ENCODE data around the gene ROR1. TPM values are rescaled to one million over a fixed set of nuclear protein-coding genes. Genes with fewer than 3 reads are reported as not detected.

Gene ROR1
- total and polyA plus RNA-seq, 2 donors (not counting 1 experiment from before 2014, with no cell fraction given), result 0.46 to 16.0 TPM

DNA sequence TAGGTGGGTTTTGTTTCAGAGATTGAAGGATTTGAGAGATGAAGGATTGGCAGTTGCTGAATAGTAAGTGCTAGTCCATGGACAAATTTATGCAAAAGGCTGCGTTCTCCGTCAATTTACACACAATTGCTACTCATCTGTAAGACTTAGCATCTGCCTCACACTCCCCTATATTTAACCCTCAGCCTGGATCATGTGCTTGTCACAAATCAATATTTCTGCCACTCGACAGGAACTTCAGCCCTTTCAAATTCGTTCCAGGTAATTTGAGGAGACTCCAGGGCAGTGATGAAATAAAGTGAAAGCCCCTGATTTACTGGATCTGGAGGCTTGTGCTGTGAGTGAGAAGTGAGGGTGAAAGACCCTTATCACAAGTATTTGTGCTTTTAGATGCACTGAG lies 324.0 kb downstream of the ROR1 start:
- Mint-ChIP-seq H3K4me3 (no peak overlapping the region), H3K27ac (no peak overlapping the region), H3K27me3 (peaks cover 3% of the 10 kb centered on the region), H3K4me1 (no peaks in the 10 kb centered on the region), H3K9me3 (ENCODE audit: insufficient read depth) (no peaks in the 10 kb centered on the region)
- Histone ChIP-seq H3K27me3 (replicated peaks in 1 of 4; ENCODE audit: control extremely low read depth in 1 of 4, control insufficient read depth in 3 of 4, insufficient read depth in 4 of 4, low read length in 3 of 4) (no peaks in the 10 kb centered on the region), H3K79me2 (ENCODE audit: control insufficient read depth, insufficient read depth, low read length) (no peaks in the 10 kb centered on the region), H3K4me1 (ENCODE audit: control insufficient read depth in 2 of 2, insufficient read depth in 2 of 2, low read length in 2 of 2) (no peaks in the 10 kb centered on the region), H2AFZ (ENCODE audit: insufficient read depth, low read depth, low read length, poor library complexity, severe bottlenecking) (no peak overlapping the region), H4K20me1 (ENCODE audit: control insufficient read depth, insufficient read depth, low read length, poor library complexity, severe bottlenecking) (no peaks in the 10 kb centered on the region), H3K9ac (ENCODE audit: low read length) (no peak overlapping the region), H3K36me3 (replicated peaks in 1 of 2; ENCODE audit: control extremely low read depth in 1 of 2, control insufficient read depth in 1 of 2, extremely low read depth in 1 of 2, insufficient read depth in 2 of 2, low read length in 1 of 2) (no peaks in the 10 kb centered on the region), H3K27ac (ENCODE audit: low read length in 2 of 2) (no peak overlapping the region), H3K9me3 (ENCODE audit: control extremely low read depth in 1 of 3, control insufficient read depth in 2 of 3, insufficient read depth in 1 of 3, low read length in 2 of 3) (no peaks in the 10 kb centered on the region), H3K4me3 (ENCODE audit: control extremely low read depth in 1 of 5, extremely low read depth in 1 of 5, insufficient read depth in 1 of 5, low read depth in 2 of 5, low read length in 4 of 5) (no peak overlapping the region), H3K4me2 (replicated peaks; ENCODE audit: low read depth, low read length, poor library complexity, severe bottlenecking) (no peak overlapping the region)
- POLR2A ChIA-PET, result no interaction called here
- CTCF ChIA-PET, result interaction anchor here (0.6 kb wide), 1 partner anchor 9 kb away, joined by 3 read pairs; no protein-coding TSS in a partner anchor
- ATAC-seq (ENCODE audit: low read depth) (no peak), DNase-seq (no peak)
- intact Hi-C loops (cut with micrococcal nuclease), result no loop called here
- 92% methylated on average over 4 of the region's 4 CpGs for WGBS (ENCODE audit: insufficient coverage)
- TF ChIP-seq, protein P1, sequence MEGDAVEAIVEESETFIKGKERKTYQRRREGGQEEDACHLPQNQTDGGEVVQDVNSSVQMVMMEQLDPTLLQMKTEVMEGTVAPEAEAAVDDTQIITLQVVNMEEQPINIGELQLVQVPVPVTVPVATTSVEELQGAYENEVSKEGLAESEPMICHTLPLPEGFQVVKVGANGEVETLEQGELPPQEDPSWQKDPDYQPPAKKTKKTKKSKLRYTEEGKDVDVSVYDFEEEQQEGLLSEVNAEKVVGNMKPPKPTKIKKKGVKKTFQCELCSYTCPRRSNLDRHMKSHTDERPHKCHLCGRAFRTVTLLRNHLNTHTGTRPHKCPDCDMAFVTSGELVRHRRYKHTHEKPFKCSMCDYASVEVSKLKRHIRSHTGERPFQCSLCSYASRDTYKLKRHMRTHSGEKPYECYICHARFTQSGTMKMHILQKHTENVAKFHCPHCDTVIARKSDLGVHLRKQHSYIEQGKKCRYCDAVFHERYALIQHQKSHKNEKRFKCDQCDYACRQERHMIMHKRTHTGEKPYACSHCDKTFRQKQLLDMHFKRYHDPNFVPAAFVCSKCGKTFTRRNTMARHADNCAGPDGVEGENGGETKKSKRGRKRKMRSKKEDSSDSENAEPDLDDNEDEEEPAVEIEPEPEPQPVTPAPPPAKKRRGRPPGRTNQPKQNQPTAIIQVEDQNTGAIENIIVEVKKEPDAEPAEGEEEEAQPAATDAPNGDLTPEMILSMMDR (IDR thresholded peaks at IDR 0.05), result no peak
- no peak for TF ChIP-seq EZH2 (IDR thresholded peaks at IDR 0.05; ENCODE audit: borderline replicate concordance, insufficient read depth, low read depth, low read length, poor library complexity, severe bottlenecking)

GRCh38 chr1:64098436-64098835 lies 324.6 kb downstream of the ROR1 start:
- Histone ChIP-seq H3K4me2 (replicated peaks; ENCODE audit: low read depth, low read length, poor library complexity, severe bottlenecking) (no peak overlapping the region), H3K27ac (ENCODE audit: low read length in 2 of 2) (no peak overlapping the region), H3K9ac (ENCODE audit: low read length) (no peak overlapping the region), H3K4me3 (ENCODE audit: control extremely low read depth in 1 of 5, extremely low read depth in 1 of 5, insufficient read depth in 1 of 5, low read depth in 2 of 5, low read length in 4 of 5) (no peak overlapping the region), H3K27me3 (replicated peaks in 1 of 4; ENCODE audit: control extremely low read depth in 1 of 4, control insufficient read depth in 3 of 4, insufficient read depth in 4 of 4, low read length in 3 of 4) (no peaks in the 10 kb centered on the region), H3K79me2 (ENCODE audit: control insufficient read depth, insufficient read depth, low read length) (no peaks in the 10 kb centered on the region), H4K20me1 (ENCODE audit: control insufficient read depth, insufficient read depth, low read length, poor library complexity, severe bottlenecking) (no peaks in the 10 kb centered on the region), H3K4me1 (ENCODE audit: control insufficient read depth in 2 of 2, insufficient read depth in 2 of 2, low read length in 2 of 2) (no peaks in the 10 kb centered on the region), H2AFZ (ENCODE audit: insufficient read depth, low read depth, low read length, poor library complexity, severe bottlenecking) (no peak overlapping the region), H3K9me3 (ENCODE audit: control extremely low read depth in 1 of 3, control insufficient read depth in 2 of 3, insufficient read depth in 1 of 3, low read length in 2 of 3) (no peaks in the 10 kb centered on the region), H3K36me3 (replicated peaks in 1 of 2; ENCODE audit: control extremely low read depth in 1 of 2, control insufficient read depth in 1 of 2, extremely low read depth in 1 of 2, insufficient read depth in 2 of 2, low read length in 1 of 2) (no peaks in the 10 kb centered on the region)
- no peaks in the 10 kb centered on the region for H3K9me3 Mint-ChIP-seq (ENCODE audit: insufficient read depth)
- no peak for TF ChIP-seq EZH2 (IDR thresholded peaks at IDR 0.05; ENCODE audit: borderline replicate concordance, insufficient read depth, low read depth, low read length, poor library complexity, severe bottlenecking)
- TF ChIP-seq, protein P1 (IDR thresholded peaks at IDR 0.05), result no peak
- ChIA-PET POLR2A (no interaction called here), CTCF (no interaction called here)
- ATAC-seq (ENCODE audit: low read depth), result no peak
- no peaks in the 10 kb centered on the region for H3K4me1 Mint-ChIP-seq
- WGBS (ENCODE audit: insufficient coverage), result no CpG with 5 or more reads among the region's 1 CpG
- H3K27ac Mint-ChIP-seq, result no peak overlapping the region
- intact Hi-C loops (cut with micrococcal nuclease), result no loop called here
- H3K27me3 Mint-ChIP-seq, result peaks cover 3% of the 10 kb centered on the region
- no peak overlapping the region for H3K4me3 Mint-ChIP-seq
- no peak for DNase-seq
